GM12878 (cell line): ENCODE data around the gene KPNA4.

ENCODE experiments used
- CHD1 ChIP-seq: IDR thresholded peaks from 2 replicates; pipeline ENCODE4 v1.6.1; 2012; ENCODE audit warnings: low read depth, low read length, improper control_type of control experiment
- CTCF ChIP-seq, 3 experiments: IDR thresholded peaks in 2 of 3; conservative IDR thresholded peaks in 1 of 3; 2 replicates each; pipeline ENCODE4 v1.5.1; 2011; ENCODE audit warnings: low read depth in 3 of 3, low read length in 3 of 3, mild to moderate bottlenecking in 3 of 3, control low read depth in 2 of 3, moderate library complexity in 2 of 3, inconsistent platforms in 1 of 3, mixed read lengths in 1 of 3; ENCODE audit not compliant: control insufficient read depth in 2 of 3, insufficient read depth in 1 of 3; ENCODE audit errors: extremely low read depth in 1 of 3
- EP300 ChIP-seq, 2 experiments: fragments of 150-350 bp in 1 of 2; IDR thresholded peaks; 2 replicates each; pipeline ENCODE4 v1.6.1; 2011 to 2012; ENCODE audit warnings: low read depth in 2 of 2, low read length in 2 of 2, borderline replicate concordance in 1 of 2, improper control_type of control experiment in 1 of 2, inconsistent platforms in 1 of 2; ENCODE audit not compliant: control insufficient read depth in 1 of 2
- EZH2 ChIP-seq: IDR thresholded peaks from 2 replicates; pipeline ENCODE4 v1.6.1; 2012; ENCODE audit warnings: low read depth, mild to moderate bottlenecking, control low read depth, inconsistent platforms, low read length, borderline replicate concordance; ENCODE audit not compliant: control insufficient read depth
- RAD21 ChIP-seq: IDR thresholded peaks from 2 replicates; pipeline ENCODE4 v1.6.1; 2011; ENCODE audit warnings: mild to moderate bottlenecking, low read depth, low read length, moderate library complexity; ENCODE audit not compliant: insufficient read depth
- SUZ12 ChIP-seq: fragments of 200-600 bp; sonication (generic); IDR thresholded peaks from one replicate; pipeline ENCODE4 v1.6.1; 2018; ENCODE audit warnings: antibody characterized with exemption, mild to moderate bottlenecking; ENCODE audit not compliant: unreplicated experiment
- USF2 ChIP-seq: IDR thresholded peaks from 2 replicates; pipeline ENCODE4 v1.6.1; 2011; ENCODE audit warnings: low read depth, low read length, improper control_type of control experiment, borderline replicate concordance
- ZNF622 ChIP-seq: fragments of 450-650 bp; IDR thresholded peaks from 2 replicates; pipeline ENCODE4 v1.6.1; 2017; ENCODE audit warnings: mild to moderate bottlenecking, inconsistent platforms

- TF ChIP-seq EP300 (IDR thresholded peaks at IDR 0.05; ENCODE audit: borderline replicate concordance in 1 of 2, control insufficient read depth in 1 of 2, low read depth in 2 of 2, low read length in 2 of 2) (no peak), CHD1 (no peak), ZNF622 (no peak), SUZ12 (no peak), CTCF (IDR thresholded peaks at IDR 0.05 in 2 of 3, conservative IDR thresholded peaks at IDR 0.05 in 1 of 3; ENCODE audit: control insufficient read depth in 2 of 3, extremely low read depth in 1 of 3, insufficient read depth in 1 of 3, low read depth in 3 of 3, low read length in 3 of 3) (no peak), RAD21 (no peak), EZH2 (no peak), USF2 (no peak)
These were observed 64.0 kb downstream of the KPNA4 start for GRCh38 chr3:160501325-160501724.
